Fibroblast of lung (primary cell): ENCODE results near the gene TPO. TPM values are rescaled to one million over a fixed set of nuclear protein-coding genes. Genes with fewer than 3 reads are reported as not detected.

Source experiments
- DNase-seq, 2 donors: peaks; one replicate each; pipeline versions ENCODE4 v3.0.0 to v3.0.0-alpha.2; 2010; ENCODE audit warnings: low read depth in 2 of 2
- H2AFZ ChIP-seq: 2 replicates; pipeline ENCODE4 v1.5.1; 2012; ENCODE audit warnings: low read length, control low read depth, inconsistent platforms
- H3K27ac ChIP-seq: 2 replicates; pipeline ENCODE4 v1.5.1; 2011; ENCODE audit warnings: low read length, control low read depth; ENCODE audit not compliant: insufficient read depth
- H3K27me3 ChIP-seq: 2 replicates; pipeline ENCODE4 v1.5.1; 2011; ENCODE audit warnings: mild to moderate bottlenecking, low read length; ENCODE audit not compliant: control insufficient read depth, insufficient read depth
- H3K36me3 ChIP-seq: 2 replicates; pipeline ENCODE4 v1.5.1; 2011; ENCODE audit warnings: low read length; ENCODE audit not compliant: control insufficient read depth, insufficient read depth
- H3K4me1 ChIP-seq: 2 replicates; pipeline ENCODE4 v1.5.1; 2011; ENCODE audit warnings: low read length; ENCODE audit not compliant: control insufficient read depth, insufficient read depth; ENCODE audit errors: extremely low read depth
- H3K4me2 ChIP-seq: 2 replicates; pipeline ENCODE4 v1.5.1; 2011; ENCODE audit warnings: low read length, control low read depth; ENCODE audit not compliant: insufficient read depth; ENCODE audit errors: extremely low read depth
- H3K4me3 ChIP-seq, 4 experiments: fragments of 200-600 bp in 1 of 4; sonication (generic) in 1 of 4; replicated peaks in 1 of 4; 2 replicates each; pipeline ENCODE4 v1.5.1; 2011 to 2016; ENCODE audit warnings: low read length in 4 of 4, low read depth in 3 of 4, mild to moderate bottlenecking in 3 of 4, control low read depth in 2 of 4, inconsistent platforms in 1 of 4, mixed read lengths in 1 of 4; ENCODE audit not compliant: insufficient read depth in 1 of 4; ENCODE audit errors: control extremely low read depth in 1 of 4
- H3K79me2 ChIP-seq: 2 replicates; pipeline ENCODE4 v1.5.1; 2012; ENCODE audit warnings: mild to moderate bottlenecking, low read length, inconsistent platforms; ENCODE audit not compliant: control insufficient read depth, insufficient read depth
- H3K9ac ChIP-seq: 2 replicates; pipeline ENCODE4 v1.5.1; 2011; ENCODE audit warnings: mild to moderate bottlenecking, low read length, control low read depth; ENCODE audit not compliant: insufficient read depth
- H3K9me3 ChIP-seq: 2 replicates; pipeline ENCODE4 v1.5.1; 2012; ENCODE audit warnings: low read depth, low read length; ENCODE audit not compliant: control insufficient read depth, insufficient read depth
- H4K20me1 ChIP-seq: 2 replicates; pipeline ENCODE4 v1.5.1; 2011; ENCODE audit warnings: low read length; ENCODE audit not compliant: control insufficient read depth, insufficient read depth; ENCODE audit errors: extremely low read depth
- CTCF ChIP-seq, 2 donors: IDR thresholded peaks in 1 of 2; conservative IDR thresholded peaks in 1 of 2; 1 replicate in 1 of 2; 2 replicates in 1 of 2; pipeline ENCODE4 v1.5.1; 2011 to 2012; ENCODE audit warnings: low read length in 2 of 2, control low read depth in 1 of 2, inconsistent platforms in 1 of 2, low read depth in 1 of 2, mild to moderate bottlenecking in 1 of 2
- EZH2 ChIP-seq: IDR thresholded peaks from 2 replicates; pipeline ENCODE4 v1.5.1; 2012; ENCODE audit warnings: low read length, control low read depth, mild to moderate bottlenecking; ENCODE audit errors: missing control alignments
- polyA plus RNA-seq, 2 donors: library from polyadenylated mRNA; depleted of rRNA in 1 of 2; stranded (reverse) in 1 of 2; unstranded in 1 of 2; fragments of >200 nt; gene quantifications; 2 replicates each; pipeline ENCODE4 v1.2.1, GENCODE V29; 2011 to 2012; ENCODE audit warnings: missing spikeins in 1 of 2
- total RNA-seq: library from RNA; depleted of rRNA; stranded (reverse); fragments of >200 nt; gene quantifications from 2 replicates; pipeline ENCODE4 v1.2.1, GENCODE V29; 2014

TPO gene
- total and polyA plus RNA-seq, 2 donors (not counting 1 experiment from before 2014, with no cell fraction given) = not detected

GRCh38 chr2:1495676-1496358 lies 82.6 kb downstream of the TPO start:
- Histone ChIP-seq H3K9me3 (no peaks in the 10 kb centered on the region), H3K4me3 (no peak overlapping the region), H3K9ac (no peak overlapping the region), H3K4me1 (no peaks in the 10 kb centered on the region), H3K4me2 (no peak overlapping the region), H3K79me2 (no peaks in the 10 kb centered on the region), H2AFZ (no peak overlapping the region), H3K27me3 (no peaks in the 10 kb centered on the region), H3K36me3 (no peaks in the 10 kb centered on the region), H4K20me1 (no peaks in the 10 kb centered on the region), H3K27ac (no peak overlapping the region)
- DNase-seq = no peak
- TF ChIP-seq EZH2 (no peak), CTCF (conservative IDR thresholded peaks at IDR 0.05 in 1 of 2, IDR thresholded peaks at IDR 0.05 in 1 of 2; ENCODE audit: low read depth in 1 of 2, low read length in 2 of 2) (no peak)

GRCh38 chr2:1496359-1496821 lies 83.1 kb downstream of the TPO start:
- Histone ChIP-seq H3K4me1 (no peaks in the 10 kb centered on the region), H3K36me3 (no peaks in the 10 kb centered on the region), H3K79me2 (no peaks in the 10 kb centered on the region), H3K4me2 (no peak overlapping the region), H3K9me3 (no peaks in the 10 kb centered on the region), H4K20me1 (no peaks in the 10 kb centered on the region), H3K27ac (no peak overlapping the region), H3K4me3 (no peak overlapping the region), H3K9ac (no peak overlapping the region), H2AFZ (no peak overlapping the region), H3K27me3 (no peaks in the 10 kb centered on the region)
- DNase-seq = no peak
- TF ChIP-seq EZH2 (no peak), CTCF (conservative IDR thresholded peaks at IDR 0.05 in 1 of 2, IDR thresholded peaks at IDR 0.05 in 1 of 2; ENCODE audit: low read depth in 1 of 2, low read length in 2 of 2) (no peak)

GRCh38 chr2:1497122-1497611 lies 83.9 kb downstream of the TPO start:
- DNase-seq = no peak
- Histone ChIP-seq H3K9me3 (no peaks in the 10 kb centered on the region), H3K4me1 (no peaks in the 10 kb centered on the region), H3K27me3 (no peaks in the 10 kb centered on the region), H3K4me3 (no peak overlapping the region), H3K4me2 (no peak overlapping the region), H3K27ac (no peak overlapping the region), H3K36me3 (no peaks in the 10 kb centered on the region), H3K79me2 (no peaks in the 10 kb centered on the region), H3K9ac (no peak overlapping the region), H2AFZ (no peak overlapping the region), H4K20me1 (no peaks in the 10 kb centered on the region)
- TF ChIP-seq CTCF (conservative IDR thresholded peaks at IDR 0.05 in 1 of 2, IDR thresholded peaks at IDR 0.05 in 1 of 2; ENCODE audit: low read depth in 1 of 2, low read length in 2 of 2) (no peak), EZH2 (no peak)
